Activated T-cell treated with anti-CD3 and anti-CD28 coated beads, Interleukin-2, amount 50 U/mL, for 72 hours (primary cell): ENCODE data around the gene FOXP3. TPM values are rescaled to one million over a fixed set of nuclear protein-coding genes. Genes with fewer than 3 reads are reported as not detected.

ENCODE experiments used
- total RNA-seq, 2 donors: library from RNA; stranded (reverse); gene quantifications; one replicate each; pipeline ENCODE4 v1.2.3, GENCODE V29; 2022

FOXP3 gene
- total RNA-seq, 2 donors from 2014 or later: 16.7 to 22.8 TPM

Other genes with a start within 250 kb of the FOXP3 start
- 10 to 100 TPM; 38.8 to 44.8 TPM for gene TFE3, start 221.4 kb downstream of the FOXP3 start, total RNA-seq
- gene CCDC120, start 205.7 kb downstream of the FOXP3 start, total RNA-seq: 1 to 10 TPM; 8.7 to 9.0 TPM
- gene PRAF2, start 190.7 kb downstream of the FOXP3 start, total RNA-seq: 10 to 100 TPM; 19.1 to 20.9 TPM
- gene WDR45, start 184.8 kb downstream of the FOXP3 start, total RNA-seq: 10 to 100 TPM; 43.4 to 49.0 TPM
- 10 to 100 TPM; 14.7 to 17.8 TPM for gene GPKOW, start 141.0 kb downstream of the FOXP3 start, total RNA-seq
- under 1 TPM; 0.84 to 0.93 TPM for gene MAGIX, start 102.0 kb downstream of the FOXP3 start, total RNA-seq
- gene PLP2, start 92.8 kb downstream of the FOXP3 start, total RNA-seq: 100 to 1,000 TPM; 232 to 266 TPM
- gene PRICKLE3, start 78.3 kb downstream of the FOXP3 start, total RNA-seq: 10 to 100 TPM; 17.4 to 17.6 TPM
- 10 to 100 TPM in 1 of 2 donors, 1 to 10 TPM in 1; 8.7 to 15.9 TPM for gene SYP, start 64.5 kb downstream of the FOXP3 start, total RNA-seq
- 1 to 10 TPM; 3.4 to 4.1 TPM for gene CACNA1F, start 31.4 kb downstream of the FOXP3 start, total RNA-seq
- 10 to 100 TPM; 24.5 to 27.2 TPM for gene CCDC22, start 29.2 kb downstream of the FOXP3 start, total RNA-seq
- 10 to 100 TPM in 1 of 2 donors, 1 to 10 TPM in 1; 9.8 to 16.1 TPM for gene PPP1R3F, start 5.1 kb upstream of the FOXP3 start, total RNA-seq
- not detected for gene GAGE10, start 38.9 kb upstream of the FOXP3 start, total RNA-seq
- not detected for gene GAGE12J, start 57.3 kb upstream of the FOXP3 start, total RNA-seq
- gene GAGE13, start 66.9 kb upstream of the FOXP3 start, total RNA-seq: not detected